Endodermal cell (in vitro differentiated cells): ENCODE measurements around the gene CHD2. TPM values are rescaled to one million over a fixed set of nuclear protein-coding genes. Genes with fewer than 3 reads are reported as not detected.

Experiments used
- DNase-seq: peaks from one replicate; pipeline ENCODE4 v3.0.0-alpha.2; 2017
- H3K27ac ChIP-seq: 2 replicates; pipeline ENCODE4 v1.5.1; 2013; ENCODE audit warnings: mild to moderate bottlenecking, low read depth, low read length, moderate library complexity
- H3K27me3 ChIP-seq: 2 replicates; pipeline ENCODE4 v1.6.1; 2013; ENCODE audit warnings: mild to moderate bottlenecking, low read length, moderate library complexity; ENCODE audit not compliant: insufficient read depth, control insufficient read depth, poor library complexity, severe bottlenecking
- H3K36me3 ChIP-seq: 2 replicates; pipeline ENCODE4 v1.7.0; 2013; ENCODE audit warnings: mild to moderate bottlenecking, low read length, moderate library complexity; ENCODE audit not compliant: control insufficient read depth, insufficient read depth
- H3K4me1 ChIP-seq: one replicate; pipeline ENCODE4 v1.7.0; 2013; ENCODE audit warnings: low read length; ENCODE audit not compliant: control insufficient read depth, insufficient read depth
- H3K4me3 ChIP-seq: 2 replicates; pipeline ENCODE4 v1.5.1; 2013; ENCODE audit warnings: mild to moderate bottlenecking, low read length, moderate library complexity
- H3K9ac ChIP-seq: 2 replicates; pipeline ENCODE4 v1.6.1; 2013; ENCODE audit warnings: mild to moderate bottlenecking, low read length, moderate library complexity; ENCODE audit not compliant: poor library complexity, severe bottlenecking; ENCODE audit errors: extremely low read depth
- H3K9me3 ChIP-seq: 2 replicates; pipeline ENCODE4 v1.6.1; 2013; ENCODE audit warnings: mild to moderate bottlenecking, low read length, moderate library complexity; ENCODE audit not compliant: control insufficient read depth
- H3K27ac Mint-ChIP-seq: 2 replicates; pipeline ENCODE4 v1.8.0; 2020; ENCODE audit warnings: mixed read lengths
- H3K27me3 Mint-ChIP-seq: 2 replicates; pipeline ENCODE4 v1.8.0; 2021; ENCODE audit warnings: mild to moderate bottlenecking, mixed read lengths; ENCODE audit not compliant: insufficient read depth
- H3K36me3 Mint-ChIP-seq: 2 replicates; pipeline ENCODE4 v1.8.0; 2020; ENCODE audit warnings: low read depth, mixed read lengths
- H3K4me1 Mint-ChIP-seq: 2 replicates; pipeline ENCODE4 v1.8.0; 2020; ENCODE audit warnings: mixed read lengths
- H3K4me3 Mint-ChIP-seq: 2 replicates; pipeline ENCODE4 v1.8.0; 2020; ENCODE audit warnings: mild to moderate bottlenecking, moderate library complexity, mixed read lengths
- H3K9me3 Mint-ChIP-seq: 2 replicates; pipeline ENCODE4 v1.8.0; 2020; ENCODE audit warnings: mild to moderate bottlenecking, mixed read lengths
- WGBS, 2 experiments: methylation state at CpG; one replicate each; pipeline versions ENCODE4 v1.1.5 to v1.1.7; 2013; ENCODE audit warnings: missing lambda C conversion rate in 2 of 2, mixed read lengths in 1 of 2; ENCODE audit not compliant: insufficient coverage in 1 of 2, insufficient read length in 1 of 2; 5-methylcytosine and 5-hydroxymethylcytosine counted together
- total RNA-seq, 2 donors: library from RNA; stranded (reverse); fragmentation: NEBNext Ultra II Directional in 1 of 2; extraction: Animal tissue kit (Norgen Biotek cat#: 25700) in 1 of 2; gene quantifications; 2 replicates in 1 of 2; 3 replicates in 1 of 2; pipeline ENCODE4 v1.2.1, GENCODE V29; 2021
- TF ChIP-seq, protein P1 (sequence below): fragments of 200-600 bp; sonication (generic); conservative IDR thresholded peaks from 2 replicates; pipeline ENCODE4 v1.5.0; 2021; ENCODE audit warnings: antibody characterized with exemption, mild to moderate bottlenecking

The CHD2 gene
- total RNA-seq, 2 donors from 2014 or later, result 116 to 127 TPM

DNA sequence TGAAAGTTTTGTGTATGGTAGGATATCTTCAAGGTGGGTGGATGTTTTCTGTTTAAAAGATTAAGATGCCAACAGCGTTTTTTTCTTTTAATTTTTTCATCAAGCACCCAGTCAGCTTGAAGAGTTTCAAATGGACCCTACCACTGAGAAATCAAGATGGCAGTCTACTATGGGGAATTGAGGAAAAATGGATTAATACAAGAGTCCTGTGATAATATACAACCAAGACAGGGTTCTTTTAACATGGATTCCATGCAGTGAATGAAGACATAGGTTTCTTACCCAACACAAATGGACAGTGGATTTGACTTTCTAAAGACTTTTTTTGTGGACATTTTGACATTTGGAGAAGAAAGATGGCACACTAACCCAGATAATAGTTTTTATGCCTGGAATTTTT, 2.5 kb upstream of the CHD2 start:
- Mint-ChIP-seq H3K27me3 (no peaks in the 10 kb centered on the region), H3K9me3 (peaks cover 4% of the 10 kb centered on the region), H3K27ac (no peak overlapping the region), H3K4me1 (peaks cover under 1% of the 10 kb centered on the region), H3K4me3 (no peak overlapping the region), H3K36me3 (peaks cover 70% of the 10 kb centered on the region)
- 88% methylated on average over 1 of the region's 1 CpG; no CpG with 5 or more reads in 1 of the 2 experiments for WGBS, 2 experiments
- Histone ChIP-seq H3K27me3 (no peaks in the 10 kb centered on the region), H3K27ac (no peak overlapping the region), H3K4me1 (no peaks in the 10 kb centered on the region), H3K36me3 (peaks cover 84% of the 10 kb centered on the region), H3K4me3 (no peak overlapping the region), H3K9ac (no peak overlapping the region), H3K9me3 (no peaks in the 10 kb centered on the region)
- DNase-seq, result no peak
- TF ChIP-seq, protein P1, sequence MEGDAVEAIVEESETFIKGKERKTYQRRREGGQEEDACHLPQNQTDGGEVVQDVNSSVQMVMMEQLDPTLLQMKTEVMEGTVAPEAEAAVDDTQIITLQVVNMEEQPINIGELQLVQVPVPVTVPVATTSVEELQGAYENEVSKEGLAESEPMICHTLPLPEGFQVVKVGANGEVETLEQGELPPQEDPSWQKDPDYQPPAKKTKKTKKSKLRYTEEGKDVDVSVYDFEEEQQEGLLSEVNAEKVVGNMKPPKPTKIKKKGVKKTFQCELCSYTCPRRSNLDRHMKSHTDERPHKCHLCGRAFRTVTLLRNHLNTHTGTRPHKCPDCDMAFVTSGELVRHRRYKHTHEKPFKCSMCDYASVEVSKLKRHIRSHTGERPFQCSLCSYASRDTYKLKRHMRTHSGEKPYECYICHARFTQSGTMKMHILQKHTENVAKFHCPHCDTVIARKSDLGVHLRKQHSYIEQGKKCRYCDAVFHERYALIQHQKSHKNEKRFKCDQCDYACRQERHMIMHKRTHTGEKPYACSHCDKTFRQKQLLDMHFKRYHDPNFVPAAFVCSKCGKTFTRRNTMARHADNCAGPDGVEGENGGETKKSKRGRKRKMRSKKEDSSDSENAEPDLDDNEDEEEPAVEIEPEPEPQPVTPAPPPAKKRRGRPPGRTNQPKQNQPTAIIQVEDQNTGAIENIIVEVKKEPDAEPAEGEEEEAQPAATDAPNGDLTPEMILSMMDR, result no peak

DNA sequence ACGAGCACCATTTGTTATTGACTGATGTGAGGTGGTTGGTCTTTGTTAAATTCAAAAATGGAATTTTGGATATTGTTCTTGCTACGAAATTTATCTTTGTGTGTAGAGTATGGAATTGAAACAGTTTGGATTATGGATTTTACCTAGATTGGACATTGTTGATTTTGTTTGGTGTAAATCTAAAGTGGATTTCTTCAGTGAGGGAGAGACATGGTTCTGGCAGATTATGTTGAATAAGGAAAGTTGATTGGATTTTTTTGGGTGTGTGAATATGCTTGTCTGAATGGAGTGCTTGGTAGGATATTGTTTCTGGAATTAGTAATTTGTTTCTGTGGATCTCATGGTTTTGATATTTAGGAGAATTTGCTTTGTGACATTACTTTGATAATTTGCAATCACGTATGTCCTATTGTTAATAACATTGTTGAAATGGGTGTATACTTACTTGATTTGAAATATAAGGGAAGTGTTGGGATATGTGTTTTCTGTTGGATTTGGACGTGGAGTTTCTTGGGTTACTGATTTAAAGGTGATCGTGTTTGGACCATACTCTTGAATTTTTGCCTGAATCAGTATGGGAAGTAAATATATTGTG, 1.0 kb upstream of the CHD2 start:
- Histone ChIP-seq H3K36me3 (peaks cover 78% of the 10 kb centered on the region), H3K9ac (no peak overlapping the region), H3K9me3 (no peaks in the 10 kb centered on the region), H3K4me3 (no peak overlapping the region), H3K27me3 (no peaks in the 10 kb centered on the region), H3K27ac (no peak overlapping the region), H3K4me1 (no peaks in the 10 kb centered on the region)
- DNase-seq, result no peak
- Mint-ChIP-seq H3K4me3 (no peak overlapping the region), H3K27ac (peak overlapping the region; percentile 36), H3K27me3 (no peaks in the 10 kb centered on the region), H3K9me3 (peaks cover 4% of the 10 kb centered on the region), H3K4me1 (peaks cover 4% of the 10 kb centered on the region), H3K36me3 (peaks cover 64% of the 10 kb centered on the region)
- WGBS, 2 experiments, result 96 to 97% methylated on average over 4 to 5 of the region's 5 CpGs
- TF ChIP-seq, protein P1, result no peak

DNA sequence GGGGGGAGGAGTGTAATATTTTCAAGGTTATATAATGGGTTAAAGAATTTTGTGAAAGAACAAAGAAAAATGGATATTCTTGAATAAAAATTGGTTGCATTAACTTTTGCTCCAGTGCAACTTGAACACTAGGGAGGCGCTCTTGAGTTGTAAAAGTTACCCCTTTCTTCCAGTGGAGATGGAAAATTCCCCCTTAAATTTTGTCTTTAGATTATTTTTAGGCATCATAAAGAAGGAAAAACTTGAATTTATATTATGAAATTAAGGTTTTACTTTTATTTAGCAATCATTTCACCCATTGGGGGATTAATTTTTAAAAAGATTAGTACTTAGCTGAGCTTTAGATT, 550 bp upstream of the CHD2 start:
- H3K27ac ChIP-seq, result peak overlapping the region; percentile 99
- Mint-ChIP-seq H3K36me3 (peaks cover 64% of the 10 kb centered on the region), H3K27ac (peak overlapping the region; percentile 36), H3K9me3 (peaks cover 4% of the 10 kb centered on the region), H3K4me1 (peaks cover 4% of the 10 kb centered on the region), H3K4me3 (peak overlapping the region; percentile 95), H3K27me3 (no peaks in the 10 kb centered on the region)
- peak overlapping the region; percentile 95 for H3K4me3 ChIP-seq
- WGBS, 2 experiments, result 83% methylated on average over 1 of the region's 1 CpG; no CpG with 5 or more reads in 1 of the 2 experiments
- no peaks in the 10 kb centered on the region for H3K4me1 ChIP-seq
- no peaks in the 10 kb centered on the region for H3K27me3 ChIP-seq
- peak overlapping the region; percentile 100 for H3K9ac ChIP-seq
- peaks cover 73% of the 10 kb centered on the region for H3K36me3 ChIP-seq
- DNase-seq, result peak; percentile 35
- TF ChIP-seq, protein P1, result peak; percentile 84
- no peaks in the 10 kb centered on the region for H3K9me3 ChIP-seq
